GM19395 (cell line): ENCODE results near the gene CCDC78.

ENCODE experiments used
- ATAC-seq: cut with Tn5 transposase; IDR thresholded peaks from one replicate; pipeline ENCODE4 v1.9.1; 2021; ENCODE audit warnings: mild to moderate bottlenecking, moderate library complexity; ENCODE audit not compliant: unreplicated experiment

The CCDC78 gene

DNA sequence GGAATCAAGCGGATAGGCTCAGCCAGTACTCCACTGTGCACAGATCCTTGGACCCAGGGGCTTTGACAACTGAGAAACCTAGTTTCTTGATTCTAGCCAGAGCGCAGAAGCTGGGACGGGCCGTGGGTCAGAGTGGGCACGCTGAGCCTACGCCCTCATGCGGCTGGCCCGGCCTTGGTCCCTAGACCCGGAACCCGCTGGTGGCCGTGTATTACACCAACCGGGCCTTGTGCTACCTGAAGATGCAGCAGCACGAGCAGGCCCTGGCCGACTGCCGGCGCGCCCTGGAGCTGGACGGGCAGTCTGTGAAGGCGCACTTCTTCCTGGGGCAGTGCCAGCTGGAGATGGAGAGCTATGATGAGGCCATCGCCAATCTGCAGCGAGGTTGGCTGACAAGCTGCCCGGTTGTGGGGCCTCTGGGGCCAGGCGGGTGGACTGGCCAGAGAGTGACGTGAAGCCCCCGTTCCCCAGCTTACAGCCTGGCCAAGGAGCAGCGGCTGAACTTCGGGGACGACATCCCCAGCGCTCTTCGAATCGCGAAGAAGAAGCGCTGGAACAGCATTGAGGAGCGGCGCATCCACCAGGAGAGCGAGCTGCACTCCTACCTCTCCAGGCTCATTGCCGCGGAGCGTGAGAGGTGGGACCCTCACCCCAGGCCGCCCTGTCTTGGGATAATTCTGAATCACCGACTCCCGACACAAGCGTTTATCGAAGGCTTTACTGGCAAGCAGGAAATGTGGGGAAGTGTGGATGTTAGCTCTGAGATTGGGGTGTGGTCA is 45.1 kb downstream of the CCDC78 start:
- no peak for ATAC-seq

DNA sequence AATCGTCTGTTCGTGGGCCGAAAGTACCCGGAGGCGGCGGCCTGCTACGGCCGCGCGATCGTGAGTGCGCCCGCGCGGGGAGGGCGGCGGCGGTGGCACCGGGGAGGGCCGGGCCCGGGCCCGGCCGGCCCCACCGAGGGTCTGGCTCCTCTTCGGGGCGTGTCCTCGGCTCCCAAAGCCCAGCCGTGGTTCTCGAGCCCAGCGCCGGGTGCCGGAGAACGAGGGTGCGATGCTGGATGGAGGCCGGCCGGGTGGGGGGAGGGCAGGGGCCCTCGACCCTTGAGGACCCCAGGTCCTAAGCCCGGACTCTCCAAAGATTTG is 45.7 kb downstream of the CCDC78 start:
- no peak for ATAC-seq

GRCh38 chr16:679814-680624 is 46.2 kb downstream of the CCDC78 start, which contains the start of gene STUB1:
Gene STUB1 (plus strand): TSS chr16:680410. CDS start chr16:680526, 116 bp downstream.
- peak; percentile 31 for ATAC-seq

- ATAC-seq = no peak
Measured at GRCh38 chr16:678858-679813, 47.1 kb downstream of the CCDC78 start.

DNA sequence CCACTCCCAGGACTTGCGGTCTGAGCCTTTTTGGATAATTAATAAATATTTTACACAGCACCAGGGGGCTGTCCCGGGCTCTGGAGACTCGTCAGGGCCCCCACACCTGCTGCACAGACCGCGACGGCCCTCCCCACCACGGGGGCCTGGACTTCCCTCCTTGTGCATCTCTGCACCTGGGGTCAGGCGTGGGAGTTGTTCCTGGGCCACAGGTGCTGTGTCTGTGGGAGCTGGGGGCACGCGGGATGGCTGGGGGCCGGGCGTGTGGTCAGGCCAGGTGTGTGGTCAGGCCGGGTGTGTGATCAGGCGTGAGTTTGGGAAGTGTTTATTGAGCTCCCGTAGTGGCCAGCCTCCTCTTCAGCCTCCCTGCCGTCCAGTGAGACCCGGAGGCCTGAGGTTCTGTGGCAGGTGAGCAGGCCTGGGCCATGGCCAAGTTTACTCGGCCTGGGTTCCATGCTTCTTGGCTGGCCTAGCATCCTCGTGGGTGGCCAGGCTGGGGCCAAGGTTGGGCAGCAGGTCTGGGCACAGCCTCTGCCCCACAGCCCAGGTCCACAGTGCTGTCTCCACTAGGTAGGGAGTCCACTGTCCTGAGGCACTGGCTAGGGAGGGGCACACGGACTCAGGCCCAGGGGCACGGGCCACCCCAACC is 47.9 kb downstream of the CCDC78 start:
- no peak for ATAC-seq

DNA sequence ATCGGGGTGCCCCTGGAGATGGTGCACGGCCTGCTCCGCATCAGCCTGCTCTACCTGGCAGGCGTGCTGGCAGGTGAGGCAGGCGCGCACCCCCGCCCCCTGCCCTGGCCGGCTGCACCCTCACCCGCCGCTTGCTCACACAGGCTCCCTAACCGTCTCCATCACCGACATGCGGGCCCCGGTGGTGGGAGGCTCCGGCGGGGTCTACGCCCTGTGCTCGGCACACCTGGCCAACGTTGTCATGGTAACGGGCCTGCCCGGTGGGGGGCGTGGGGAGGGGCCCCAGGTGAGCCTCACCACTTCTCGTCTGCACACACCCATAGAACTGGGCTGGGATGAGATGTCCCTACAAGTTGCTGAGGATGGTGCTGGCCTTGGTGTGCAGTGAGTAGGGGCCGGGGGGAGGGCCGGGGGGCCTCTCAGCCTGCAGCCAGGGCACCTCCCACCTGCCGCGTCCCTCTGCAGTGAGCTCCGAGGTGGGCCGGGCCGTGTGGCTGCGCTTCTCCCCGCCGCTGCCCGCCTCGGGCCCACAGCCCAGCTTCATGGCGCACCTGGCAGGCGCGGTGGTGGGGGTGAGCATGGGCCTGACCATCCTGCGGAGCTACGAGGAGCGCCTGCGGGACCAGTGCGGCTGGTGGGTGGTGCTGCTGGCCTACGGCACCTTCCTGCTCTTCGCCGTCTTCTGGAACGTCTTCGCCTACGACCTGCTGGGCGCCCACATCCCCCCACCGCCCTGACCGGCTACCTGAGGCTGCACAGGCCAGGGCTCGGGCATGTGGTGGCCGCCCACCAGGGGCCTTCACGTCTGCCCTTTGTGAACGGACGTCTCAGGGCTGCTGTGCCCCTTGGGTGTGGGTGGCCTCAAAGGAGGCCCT is 48.7 kb downstream of the CCDC78 start:
- no peak for ATAC-seq

DNA sequence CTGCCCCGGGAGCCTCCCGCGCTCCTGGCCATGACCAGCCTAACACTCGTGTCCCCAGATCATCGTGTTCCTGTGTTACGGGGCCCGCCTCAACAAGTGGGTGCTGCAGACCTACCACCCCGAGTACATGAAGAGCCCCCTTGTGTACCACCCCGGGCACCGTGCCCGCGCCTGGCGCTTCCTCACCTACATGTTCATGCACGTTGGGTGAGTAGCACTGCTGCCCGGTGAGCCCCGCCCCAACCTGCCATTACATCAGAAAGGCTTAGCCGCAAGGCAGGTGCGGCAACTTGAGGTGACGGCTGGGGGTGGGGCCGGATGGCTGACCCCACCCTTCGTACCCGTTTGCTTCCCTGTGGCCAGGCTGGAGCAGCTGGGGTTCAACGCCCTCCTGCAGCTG is 49.3 kb downstream of the CCDC78 start:
- no peak for ATAC-seq

DNA sequence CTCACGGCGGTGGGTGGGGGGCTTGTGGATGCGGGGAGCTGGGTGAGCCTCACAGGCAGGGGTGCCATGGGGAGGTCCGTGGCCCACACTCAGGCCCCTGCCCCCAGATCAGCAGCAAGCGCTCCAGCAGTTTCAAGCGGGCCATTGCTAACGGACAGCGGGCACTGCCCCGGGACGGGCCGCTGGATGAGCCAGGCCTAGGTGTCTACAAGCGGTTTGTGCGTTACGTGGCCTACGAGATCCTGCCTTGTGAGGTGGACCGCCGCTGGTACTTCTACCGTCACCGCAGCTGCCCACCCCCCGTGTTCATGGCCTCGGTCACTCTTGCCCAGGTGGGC is 49.7 kb downstream of the CCDC78 start:
- ATAC-seq = no peak

- ATAC-seq = no peak
Measured at GRCh38 chr16:675884-676564, 50.2 kb downstream of the CCDC78 start.

GRCh38 chr16:674968-675883 is 51.0 kb downstream of the CCDC78 start, which contains the start of gene RHBDL1:
Gene RHBDL1 (plus strand): TSS chr16:675671. CDS start chr16:675791, 120 bp downstream.
- no peak for ATAC-seq

DNA sequence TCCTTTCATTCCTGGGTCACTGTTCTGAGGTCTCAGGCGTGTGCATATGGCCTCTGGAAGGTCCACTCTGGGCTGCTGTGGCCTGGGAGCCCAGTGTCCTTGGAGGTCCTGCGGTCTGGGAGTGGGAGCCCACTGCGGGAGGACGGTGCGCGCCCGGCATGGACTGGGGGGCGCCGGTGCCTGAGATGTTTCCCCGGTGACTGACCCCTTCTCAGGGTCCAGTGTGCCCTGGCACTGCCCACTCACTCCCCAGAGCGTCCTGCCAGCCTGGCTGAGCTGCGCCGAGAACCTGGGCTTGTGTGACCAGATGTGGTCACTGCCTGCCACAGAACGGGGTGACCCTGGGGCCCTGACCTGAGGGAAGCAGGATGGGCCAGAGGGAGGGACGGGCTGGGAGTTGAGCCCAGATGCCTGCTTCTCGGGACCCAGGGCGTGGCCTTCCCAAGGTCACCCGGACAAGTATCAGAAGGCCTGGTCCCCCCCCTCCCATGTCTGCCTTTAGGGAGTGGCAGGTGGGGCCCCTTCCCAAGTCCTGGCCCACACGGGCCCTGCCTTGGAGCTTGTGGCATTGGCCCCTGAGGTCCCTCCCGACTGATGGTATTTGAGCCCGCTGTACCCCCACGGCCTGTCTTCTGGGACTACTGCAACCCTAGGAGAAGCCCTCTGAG is 51.9 kb downstream of the CCDC78 start:
- ATAC-seq = no peak

- ATAC-seq = no peak
Measured at GRCh38 chr16:673399-673991, 52.7 kb downstream of the CCDC78 start.

- no peak for ATAC-seq
Measured at GRCh38 chr16:672851-673250, 53.4 kb downstream of the CCDC78 start.
